H1 (cell line): ENCODE data around the gene CD96. TPM values are rescaled to one million over a fixed set of nuclear protein-coding genes. Genes with fewer than 3 reads are reported as not detected.

Experiments used
- CTCF ChIA-PET: fragments of 300-600 bp; sonication (Branson Sonifier 250); formaldehyde crosslinking; loops from one replicate; lab custom pipeline; 2021; ENCODE audit not compliant: partially characterized antibody; lab: Charles Lee
- POLR2A ChIA-PET: fragments of 300-600 bp; sonication (Branson Sonifier 250); formaldehyde crosslinking; loops from one replicate; lab custom pipeline; 2021; ENCODE audit warnings: inconsistent platforms; ENCODE audit not compliant: partially characterized antibody; lab: Charles Lee
- DNase-seq, 2 experiments: peaks; one replicate each; pipeline versions ENCODE4 v3.0.0 to v3.0.0-alpha.2; 2010 to 2022; ENCODE audit warnings: low spot score in 2 of 2, low read depth in 1 of 2, mixed read lengths in 1 of 2
- FAIRE-seq: peaks from 2 replicates; lab custom pipeline; 2011; peaks lifted over from hg19 to GRCh38; lab: Jason Lieb, UNC
- H2AFZ ChIP-seq: 2 replicates; pipeline ENCODE4 v1.8.1; 2012; ENCODE audit warnings: low read length, inconsistent platforms
- H2AK5ac ChIP-seq: 2 replicates; pipeline ENCODE4 v1.6.1; 2013; ENCODE audit warnings: low read depth, low read length
- H2BK120ac ChIP-seq: replicated peaks from 2 replicates; pipeline ENCODE3; 2013; ENCODE audit warnings: low read depth, low read length, inconsistent platforms
- H2BK12ac ChIP-seq: 2 replicates; pipeline ENCODE4 v1.6.1; 2013; ENCODE audit warnings: low read depth, low read length
- H2BK15ac ChIP-seq: 2 replicates; pipeline ENCODE4 v1.6.1; 2013; ENCODE audit warnings: low read length
- H2BK20ac ChIP-seq: 2 replicates; pipeline ENCODE4 v1.6.1; 2013; ENCODE audit warnings: low read length
- H2BK5ac ChIP-seq: 2 replicates; pipeline ENCODE4 v1.6.1; 2013; ENCODE audit warnings: low read depth, low read length
- H3K14ac ChIP-seq: 2 replicates; pipeline ENCODE4 v1.6.1; 2013; ENCODE audit warnings: inconsistent platforms; ENCODE audit not compliant: insufficient read length
- H3K18ac ChIP-seq: 2 replicates; pipeline ENCODE4 v1.6.1; 2013; ENCODE audit warnings: low read length; ENCODE audit errors: extremely low read depth
- H3K23ac ChIP-seq: 2 replicates; pipeline ENCODE4 v1.6.1; 2013; ENCODE audit warnings: inconsistent platforms; ENCODE audit not compliant: insufficient read length
- H3K23me2 ChIP-seq: 2 replicates; pipeline ENCODE4 v1.6.1; 2013; ENCODE audit warnings: low read depth, low read length
- H3K27ac ChIP-seq: 2 replicates; pipeline ENCODE4 v1.6.1; 2011; ENCODE audit warnings: low read depth, low read length, inconsistent platforms
- H3K27me3 ChIP-seq, 4 experiments: replicated peaks in 1 of 4; 1 replicate in 1 of 4; 2 replicates in 3 of 4; pipeline versions ENCODE4 v1.6.1 to v1.8.1; 2011 to 2013; ENCODE audit warnings: low read length in 3 of 4, mild to moderate bottlenecking in 3 of 4, inconsistent platforms in 2 of 4, mixed read lengths in 2 of 4, moderate library complexity in 1 of 4; ENCODE audit not compliant: control insufficient read depth in 3 of 4, insufficient read depth in 3 of 4; ENCODE audit errors: extremely low read depth in 1 of 4
- H3K36me3 ChIP-seq, 4 experiments: 2 replicates each; pipeline versions ENCODE4 v1.6.1 to v1.8.1; 2011 to 2013; ENCODE audit warnings: mild to moderate bottlenecking in 4 of 4, low read length in 3 of 4, moderate library complexity in 2 of 4, control low read depth in 1 of 4, inconsistent platforms in 1 of 4; ENCODE audit not compliant: insufficient read depth in 4 of 4, control insufficient read depth in 2 of 4
- H3K4ac ChIP-seq: replicated peaks from 2 replicates; pipeline ENCODE3; 2013; ENCODE audit warnings: low read length, low read depth, mixed read lengths, inconsistent platforms; ENCODE audit not compliant: insufficient read length
- H3K4me1 ChIP-seq, 4 experiments: replicated peaks in 1 of 4; 1 replicate in 1 of 4; 2 replicates in 3 of 4; pipeline versions ENCODE4 v1.6.1 to v1.8.1; 2011 to 2013; ENCODE audit warnings: low read length in 3 of 4, inconsistent platforms in 2 of 4, mixed read lengths in 1 of 4; ENCODE audit not compliant: insufficient read depth in 4 of 4, control insufficient read depth in 3 of 4
- H3K4me2 ChIP-seq, 2 experiments: 2 replicates each; pipeline versions ENCODE4 v1.6.1 to v1.8.1; 2011 to 2013; ENCODE audit warnings: low read depth in 2 of 2, low read length in 2 of 2, control low read depth in 1 of 2, inconsistent platforms in 1 of 2, mild to moderate bottlenecking in 1 of 2; ENCODE audit not compliant: insufficient read depth in 1 of 2
- H3K4me3 ChIP-seq, 4 experiments: fragments of 200-600, 300-600 bp in 1 of 4; sonication (generic), shearing (Covaris generic), sonication (Bioruptor Twin) in 1 of 4; 2 replicates each; pipeline versions ENCODE4 v1.5.1 to v1.8.1; 2011 to 2016; ENCODE audit warnings: low read length in 4 of 4, low read depth in 3 of 4, control low read depth in 2 of 4, inconsistent platforms in 2 of 4, mild to moderate bottlenecking in 2 of 4, mixed read lengths in 1 of 4, moderate library complexity in 1 of 4; ENCODE audit not compliant: insufficient read depth in 2 of 4; ENCODE audit errors: extremely low read depth in 1 of 4
- H3K56ac ChIP-seq: replicated peaks from 2 replicates; pipeline ENCODE3; 2013; ENCODE audit warnings: low read depth, mild to moderate bottlenecking, mixed read lengths, low read length, inconsistent platforms; ENCODE audit not compliant: insufficient read length
- H3K79me1 ChIP-seq: 2 replicates; pipeline ENCODE4 v1.6.1; 2013; ENCODE audit warnings: low read depth, low read length, control low read depth
- H3K79me2 ChIP-seq, 2 experiments: 2 replicates each; pipeline versions ENCODE4 v1.6.1 to v1.8.1; 2012 to 2013; ENCODE audit warnings: low read length in 2 of 2, mild to moderate bottlenecking in 2 of 2, inconsistent platforms in 1 of 2; ENCODE audit not compliant: insufficient read depth in 2 of 2, control insufficient read depth in 1 of 2
- H3K9ac ChIP-seq, 4 experiments: replicated peaks in 1 of 4; 1 replicate in 1 of 4; 2 replicates in 3 of 4; pipeline versions ENCODE4 v1.6.1 to v1.8.1; 2011 to 2013; ENCODE audit warnings: low read depth in 3 of 4, low read length in 3 of 4, control low read depth in 2 of 4, mild to moderate bottlenecking in 2 of 4, moderate library complexity in 2 of 4, inconsistent platforms in 1 of 4; ENCODE audit errors: extremely low read depth in 1 of 4
- H3K9me3 ChIP-seq, 2 experiments: 2 replicates each; pipeline versions ENCODE4 v1.6.1 to v1.8.1; 2012 to 2013; ENCODE audit warnings: mild to moderate bottlenecking in 2 of 2, moderate library complexity in 2 of 2, control low read depth in 1 of 2, inconsistent platforms in 1 of 2, low read depth in 1 of 2, low read length in 1 of 2, mixed read lengths in 1 of 2; ENCODE audit not compliant: insufficient read depth in 2 of 2
- H4K20me1 ChIP-seq, 2 experiments: replicated peaks in 1 of 2; 2 replicates each; pipeline versions ENCODE3 to v1.8.1; 2011 to 2013; ENCODE audit warnings: inconsistent platforms in 2 of 2, low read length in 2 of 2, mild to moderate bottlenecking in 1 of 2; ENCODE audit not compliant: insufficient read depth in 2 of 2, control insufficient read depth in 1 of 2
- H4K5ac ChIP-seq: 2 replicates; pipeline ENCODE4 v1.6.1; 2013; ENCODE audit warnings: low read length, low read depth, mixed read lengths, inconsistent platforms; ENCODE audit not compliant: insufficient read length
- H4K8ac ChIP-seq: 2 replicates; pipeline ENCODE4 v1.8.0; 2013; ENCODE audit warnings: mild to moderate bottlenecking, moderate library complexity, low read length, inconsistent platforms; ENCODE audit not compliant: insufficient read depth; ENCODE audit errors: extremely low read depth
- H4K91ac ChIP-seq: replicated peaks from 2 replicates; pipeline ENCODE3; 2013; ENCODE audit warnings: low read length, mixed read lengths, inconsistent platforms; ENCODE audit not compliant: insufficient read length
- BACH1 ChIP-seq: IDR thresholded peaks from 2 replicates; pipeline ENCODE4 v1.6.1; 2012; ENCODE audit warnings: low read length, improper control_type of control experiment
- BCL11A ChIP-seq, 2 experiments: IDR thresholded peaks; one replicate each; pipeline ENCODE4 v1.6.1; 2011; ENCODE audit warnings: low read depth in 2 of 2, low read length in 2 of 2, mild to moderate bottlenecking in 2 of 2
- GABPA ChIP-seq: IDR thresholded peaks from 2 replicates; pipeline ENCODE4 v1.6.1; 2011; ENCODE audit warnings: mild to moderate bottlenecking, low read length, moderate library complexity, borderline replicate concordance; ENCODE audit not compliant: insufficient read depth
- SAP30 ChIP-seq: fragments of 300-600 bp; sonication (generic); IDR thresholded peaks from 2 replicates; pipeline ENCODE4 v1.7.1; 2012; ENCODE audit warnings: low read length, moderate library complexity, mild to moderate bottlenecking, inconsistent platforms; ENCODE audit not compliant: insufficient read depth, insufficient replicate concordance
- SP1 ChIP-seq: IDR thresholded peaks from 2 replicates; pipeline ENCODE4 v1.6.1; 2011; ENCODE audit warnings: low read depth, low read length
- SP4 ChIP-seq: IDR thresholded peaks from 2 replicates; pipeline ENCODE4 v1.6.1; 2012; ENCODE audit warnings: low read length, inconsistent platforms
- TCF12 ChIP-seq: IDR thresholded peaks from 2 replicates; pipeline ENCODE4 v1.6.1; 2011; ENCODE audit warnings: low read depth, mild to moderate bottlenecking, low read length
- ZNF274 ChIP-seq: IDR thresholded peaks from 2 replicates; pipeline ENCODE4 v1.7.0; 2012; ENCODE audit warnings: low read length, borderline replicate concordance; ENCODE audit errors: extremely low read depth
- WGBS, 2 experiments: shearing (Covaris generic) in 1 of 2; methylation state at CpG; one replicate each; pipeline versions ENCODE4 v1.1.6 to v1.1.7; 2013 to 2015; ENCODE audit warnings: low lambda C conversion rate in 2 of 2, mixed read lengths in 2 of 2, inconsistent platforms in 1 of 2, low coverage in 1 of 2, missing lambda C conversion rate in 1 of 2; ENCODE audit not compliant: insufficient replicate concordance in 2 of 2, insufficient coverage in 1 of 2, insufficient read length in 1 of 2; ENCODE audit errors: extremely low coverage in 1 of 2, missing lambda C conversion rate in 1 of 2; 5-methylcytosine and 5-hydroxymethylcytosine counted together
- polyA plus RNA-seq, 7 experiments: library from polyadenylated mRNA; depleted of rRNA in 3 of 7; stranded (reverse) in 5 of 7; unstranded in 2 of 7; fragments of >200 nt in 5 of 7; fragments of 200-250 nt in 2 of 7; gene quantifications; 1 replicate in 5 of 7; 2 replicates in 1 of 7; 4 replicates in 1 of 7; pipeline versions ENCODE4 v1.2.1 to v1.2.3, GENCODE V29; 2011 to 2013; ENCODE audit warnings: missing spikeins in 2 of 7, mixed read lengths in 2 of 7
- total RNA-seq: library from RNA; stranded (reverse); fragmentation: NEBNext Ultra II Directional; extraction: Animal tissue kit (Norgen Biotek cat#: 25700); gene quantifications from 2 replicates; pipeline ENCODE4 v1.2.1, GENCODE V29; 2021
- TF ChIP-seq, protein P1 (sequence below): IDR thresholded peaks from 2 replicates; pipeline ENCODE4 v1.6.1; 2012; ENCODE audit warnings: low read length, inconsistent platforms

Gene CD96
- total and polyA plus RNA-seq, 2 of the 8 experiments (the other 6 are each of a cell fraction or from before 2014, with no cell fraction given) = not detected

DNA sequence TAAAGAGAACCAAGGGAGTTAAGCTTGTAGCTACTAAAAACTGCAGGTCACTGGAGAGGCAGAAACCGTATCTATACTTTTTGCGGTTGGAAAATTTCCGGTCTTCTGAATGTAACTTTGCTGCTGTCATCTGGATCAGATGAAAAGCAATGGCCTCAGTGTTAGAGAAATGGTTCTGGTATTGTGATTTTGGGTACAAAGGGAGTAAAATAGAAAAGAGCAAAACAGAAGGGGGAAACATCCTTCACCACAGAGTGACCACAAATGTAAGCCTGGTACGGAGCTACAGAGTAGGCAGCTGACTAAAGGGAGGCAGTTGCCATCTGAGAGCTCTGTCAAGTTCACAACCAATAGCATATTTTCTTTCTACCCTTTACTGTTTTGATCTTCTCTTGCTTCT is 5.6 kb downstream of the CD96 start:
- Histone ChIP-seq H4K5ac (no peak overlapping the region), H3K18ac (no peak overlapping the region), H2BK120ac (no peak overlapping the region), H3K79me1 (no peaks in the 10 kb centered on the region), H3K14ac (no peak overlapping the region), H4K20me1 (no peaks in the 10 kb centered on the region), H2BK12ac (no peak overlapping the region), H2AK5ac (no peak overlapping the region), H2BK5ac (no peak overlapping the region), H3K36me3 (no peaks in the 10 kb centered on the region), H3K4me3 (no peak overlapping the region), H2BK15ac (no peak overlapping the region), H3K23me2 (no peaks in the 10 kb centered on the region), H3K4me2 (no peak overlapping the region), H3K9ac (no peak overlapping the region), H3K79me2 (no peaks in the 10 kb centered on the region), H3K27me3 (no peaks in the 10 kb centered on the region), H2BK20ac (no peak overlapping the region), H3K4me1 (peaks cover 0 to 3% (median 1%) of the 10 kb centered on the region in 4 experiments; a peak in 1 of 7 replicates), H3K23ac (no peak overlapping the region), H3K9me3 (no peaks in the 10 kb centered on the region), H3K27ac (no peak overlapping the region), H3K56ac (no peak overlapping the region), H3K4ac (no peak overlapping the region), H4K91ac (no peak overlapping the region), H4K8ac (no peak overlapping the region), H2AFZ (0 out of 2 replicates have a peak overlapping the region, but pooled peaks have one; percentile 34)
- no peak for FAIRE-seq
- POLR2A ChIA-PET = no interaction called here
- WGBS, 2 experiments = 91% methylated on average over 4 of the region's 4 CpGs; no CpG with 5 or more reads in 1 of the 2 experiments
- CTCF ChIA-PET = interaction anchor here (1.3 kb wide), 1 partner anchor 8 kb away, joined by 3 read pairs; no protein-coding TSS in a partner anchor
- DNase-seq = no peak
- no peak for TF ChIP-seq SP4
- no peak for TF ChIP-seq SAP30
- TF ChIP-seq SP1 = no peak
- TF ChIP-seq GABPA = no peak
- TF ChIP-seq TCF12 = no peak
- no peak for TF ChIP-seq BCL11A (IDR thresholded peaks at IDR 0.05; ENCODE audit: low read depth in 2 of 2, low read length in 2 of 2)
- no peak for TF ChIP-seq BACH1
- no peak for TF ChIP-seq ZNF274
- TF ChIP-seq, protein P1, sequence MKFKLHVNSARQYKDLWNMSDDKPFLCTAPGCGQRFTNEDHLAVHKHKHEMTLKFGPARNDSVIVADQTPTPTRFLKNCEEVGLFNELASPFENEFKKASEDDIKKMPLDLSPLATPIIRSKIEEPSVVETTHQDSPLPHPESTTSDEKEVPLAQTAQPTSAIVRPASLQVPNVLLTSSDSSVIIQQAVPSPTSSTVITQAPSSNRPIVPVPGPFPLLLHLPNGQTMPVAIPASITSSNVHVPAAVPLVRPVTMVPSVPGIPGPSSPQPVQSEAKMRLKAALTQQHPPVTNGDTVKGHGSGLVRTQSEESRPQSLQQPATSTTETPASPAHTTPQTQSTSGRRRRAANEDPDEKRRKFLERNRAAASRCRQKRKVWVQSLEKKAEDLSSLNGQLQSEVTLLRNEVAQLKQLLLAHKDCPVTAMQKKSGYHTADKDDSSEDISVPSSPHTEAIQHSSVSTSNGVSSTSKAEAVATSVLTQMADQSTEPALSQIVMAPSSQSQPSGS = no peak
